ENCODE measurements around the gene LAMP1.

DNA sequence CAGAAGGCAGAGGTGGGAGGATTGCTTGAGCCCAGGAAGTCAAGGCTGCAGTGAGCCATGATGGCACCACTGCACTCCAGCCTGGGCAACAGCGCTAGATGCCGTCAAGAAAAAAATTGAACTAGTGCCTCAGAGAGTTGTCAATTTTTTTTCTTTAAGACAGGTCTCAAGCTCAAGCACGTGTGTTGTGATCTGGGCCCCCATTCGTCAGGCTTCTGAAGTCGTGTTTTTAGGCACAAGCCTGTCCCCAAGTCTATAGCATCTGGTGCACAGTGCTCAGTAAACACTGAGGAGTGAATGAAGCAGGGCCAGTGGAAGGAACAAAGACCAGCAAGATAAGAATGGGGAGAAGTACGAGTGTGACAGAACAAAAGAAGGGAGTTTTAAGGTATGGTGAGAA lies 23.7 kb upstream of the LAMP1 start:
- TF ChIP-seq CTCF (IDR thresholded peaks at IDR 0.05) (no peak), POLR2A (IDR thresholded peaks at IDR 0.05) (no peak)
